Measurements from ENCODE around the gene EEF1AKMT1.

GRCh38 chr13:20773194-20774080 is at the start of gene EEF1AKMT1:
- no peak for TF ChIP-seq CTCF (conservative IDR thresholded peaks at IDR 0.05)
- peak; percentile 99 for TF ChIP-seq ZFX (IDR thresholded peaks at IDR 0.05)
